Esophagus squamous epithelium (tissue), 4 donors: ENCODE data around the gene MIER3.

Source experiments
- POLR2A ChIP-seq, 4 donors: fragments of 450-650 bp; IDR thresholded peaks; one replicate each; pipeline ENCODE4 v1.6.1; 2017; ENCODE audit warnings: antibody characterized with exemption in 4 of 4, mild to moderate bottlenecking in 4 of 4, moderate library complexity in 3 of 4
- TF ChIP-seq, protein P1 (sequence below), 6 experiments: fragments of 450-650 bp in 4 of 6; fragments of 200-600 bp in 2 of 6; sonication (generic) in 2 of 6; IDR thresholded peaks; one replicate each; pipeline ENCODE4 v1.5.1; 2016 to 2019; ENCODE audit warnings: antibody characterized with exemption in 6 of 6, mild to moderate bottlenecking in 4 of 6, moderate library complexity in 4 of 6

DNA sequence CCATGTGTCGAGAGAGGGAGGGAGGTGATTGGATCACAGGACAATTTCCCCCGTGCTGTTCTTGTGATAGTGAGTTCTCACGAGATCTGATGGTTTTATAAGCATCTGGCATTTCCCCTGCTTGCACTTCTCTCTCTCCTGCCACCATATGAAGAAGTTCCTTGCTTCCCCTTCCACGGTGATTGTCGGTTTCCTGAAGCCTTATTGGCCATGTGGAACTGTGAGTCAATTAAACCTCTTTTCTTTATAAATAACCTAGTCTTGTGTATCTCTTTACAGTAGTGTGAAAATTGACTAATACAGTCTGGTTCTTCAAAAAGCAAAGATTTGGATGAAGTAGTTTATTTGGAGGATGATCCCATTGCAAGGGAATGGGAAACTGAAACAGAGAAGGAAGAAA lies 11.3 kb upstream of the MIER3 start:
- TF ChIP-seq POLR2A (IDR thresholded peaks at IDR 0.05) = no peak
- TF ChIP-seq, protein P1, sequence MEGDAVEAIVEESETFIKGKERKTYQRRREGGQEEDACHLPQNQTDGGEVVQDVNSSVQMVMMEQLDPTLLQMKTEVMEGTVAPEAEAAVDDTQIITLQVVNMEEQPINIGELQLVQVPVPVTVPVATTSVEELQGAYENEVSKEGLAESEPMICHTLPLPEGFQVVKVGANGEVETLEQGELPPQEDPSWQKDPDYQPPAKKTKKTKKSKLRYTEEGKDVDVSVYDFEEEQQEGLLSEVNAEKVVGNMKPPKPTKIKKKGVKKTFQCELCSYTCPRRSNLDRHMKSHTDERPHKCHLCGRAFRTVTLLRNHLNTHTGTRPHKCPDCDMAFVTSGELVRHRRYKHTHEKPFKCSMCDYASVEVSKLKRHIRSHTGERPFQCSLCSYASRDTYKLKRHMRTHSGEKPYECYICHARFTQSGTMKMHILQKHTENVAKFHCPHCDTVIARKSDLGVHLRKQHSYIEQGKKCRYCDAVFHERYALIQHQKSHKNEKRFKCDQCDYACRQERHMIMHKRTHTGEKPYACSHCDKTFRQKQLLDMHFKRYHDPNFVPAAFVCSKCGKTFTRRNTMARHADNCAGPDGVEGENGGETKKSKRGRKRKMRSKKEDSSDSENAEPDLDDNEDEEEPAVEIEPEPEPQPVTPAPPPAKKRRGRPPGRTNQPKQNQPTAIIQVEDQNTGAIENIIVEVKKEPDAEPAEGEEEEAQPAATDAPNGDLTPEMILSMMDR (IDR thresholded peaks at IDR 0.05) = no peak
